Ishikawa (cell line): ENCODE measurements around the gene SPRING1.

Experiments
- CEBPB ChIP-seq: IDR thresholded peaks from 2 replicates; pipeline ENCODE4 v1.6.1; 2012
- CREB1 ChIP-seq: IDR thresholded peaks from 2 replicates; pipeline ENCODE4 v1.6.1; 2012; ENCODE audit warnings: low read depth
- EP300 ChIP-seq: IDR thresholded peaks from 2 replicates; pipeline ENCODE4 v1.6.1; 2012; ENCODE audit warnings: borderline replicate concordance
- FOXM1 ChIP-seq: IDR thresholded peaks from 2 replicates; pipeline ENCODE4 v1.6.1; 2012; ENCODE audit warnings: low read depth, borderline replicate concordance
- MAX ChIP-seq: IDR thresholded peaks from 2 replicates; pipeline ENCODE4 v1.6.1; 2012
- NFIC ChIP-seq: IDR thresholded peaks from 2 replicates; pipeline ENCODE4 v1.6.1; 2012
- RAD21 ChIP-seq: IDR thresholded peaks from 2 replicates; pipeline ENCODE4 v1.6.1; 2012; ENCODE audit warnings: low read depth
- REST ChIP-seq: IDR thresholded peaks from 2 replicates; pipeline ENCODE4 v1.6.1; 2012; ENCODE audit warnings: low read depth, mild to moderate bottlenecking
- TAF1 ChIP-seq: IDR thresholded peaks from 2 replicates; pipeline ENCODE4 v1.6.1; 2012; ENCODE audit warnings: low read depth, mild to moderate bottlenecking
- YY1 ChIP-seq: IDR thresholded peaks from 2 replicates; pipeline ENCODE4 v1.6.1; 2012; ENCODE audit warnings: low read depth
- ZBTB7A ChIP-seq: IDR thresholded peaks from 2 replicates; pipeline ENCODE4 v1.6.1; 2012; ENCODE audit warnings: low read depth

GRCh38 chr12:116727891-116728290, 10.0 kb downstream of the SPRING1 start:
- TF ChIP-seq REST = no peak
- TF ChIP-seq ZBTB7A = no peak
- no peak for TF ChIP-seq CREB1
- no peak for TF ChIP-seq MAX
- TF ChIP-seq EP300 = no peak
- TF ChIP-seq YY1 = no peak
- no peak for TF ChIP-seq TAF1
- no peak for TF ChIP-seq NFIC
- TF ChIP-seq CEBPB = no peak
- no peak for TF ChIP-seq RAD21
- no peak for TF ChIP-seq FOXM1
